Brain pericyte (primary cell): ENCODE results near the gene TP53.

Experiments
- DNase-seq: peaks from one replicate; pipeline ENCODE4 v3.0.0-alpha.2; 2012; ENCODE audit warnings: low read depth, low spot score

TP53 gene

GRCh38 chr17:7687072-7687907, at the start of gene TP53:
TP53 (minus strand) TSS chr17:7687490; CDS start chr17:7676594, 10,896 bp downstream.
- DNase-seq: peak; percentile 63

- no peak for DNase-seq
Measured at GRCh38 chr17:7732981-7733539, 45.8 kb upstream of the TP53 start.

GRCh38 chr17:7729816-7730215, 42.5 kb upstream of the TP53 start:
- DNase-seq: no peak

- DNase-seq: no peak
Measured at GRCh38 chr17:7727886-7728285, 40.6 kb upstream of the TP53 start.

GRCh38 chr17:7721612-7722011, 34.3 kb upstream of the TP53 start:
- no peak for DNase-seq

- DNase-seq: no peak
Measured at GRCh38 chr17:7720125-7720524, 32.8 kb upstream of the TP53 start.

GRCh38 chr17:7719661-7720060, 32.4 kb upstream of the TP53 start:
- no peak for DNase-seq

- no peak for DNase-seq
Measured at GRCh38 chr17:7717756-7718350, 30.6 kb upstream of the TP53 start.

- DNase-seq: peak; percentile 81
Measured at GRCh38 chr17:7716901-7717755, 29.8 kb upstream of the TP53 start, which contains the start of gene DNAH2. DNAH2 (plus strand) TSS chr17:7717744; CDS start chr17:7719735, 1,991 bp downstream.

- DNase-seq: no peak
Measured at GRCh38 chr17:7715936-7716886, 28.9 kb upstream of the TP53 start.

- DNase-seq: no peak
Measured at GRCh38 chr17:7714721-7715594, 27.7 kb upstream of the TP53 start.

GRCh38 chr17:7713782-7714181, 26.5 kb upstream of the TP53 start:
- DNase-seq: no peak

- no peak for DNase-seq
Measured at GRCh38 chr17:7712111-7712771, 25.0 kb upstream of the TP53 start.

GRCh38 chr17:7711051-7711755, 23.9 kb upstream of the TP53 start:
- no peak for DNase-seq

- DNase-seq: no peak
Measured at GRCh38 chr17:7710301-7710700, 23.0 kb upstream of the TP53 start.

GRCh38 chr17:7709031-7709430, 21.7 kb upstream of the TP53 start:
- DNase-seq: no peak

- no peak for DNase-seq
Measured at GRCh38 chr17:7707858-7708750, 20.8 kb upstream of the TP53 start.
